ENCODE data around the gene GAN.

GAN gene

GRCh38 chr16:81358860-81359259 lies 44.1 kb downstream of the GAN start:
- DNase-seq: no peak

- no peak for DNase-seq
Observed at GRCh38 chr16:81360135-81360534, 45.4 kb downstream of the GAN start.

GRCh38 chr16:81365731-81366130 lies 51.0 kb downstream of the GAN start:
- DNase-seq: no peak

GRCh38 chr16:81366316-81366932 lies 51.7 kb downstream of the GAN start:
- DNase-seq: peak; percentile 17

- DNase-seq: no peak
Observed at GRCh38 chr16:81367821-81368220, 53.1 kb downstream of the GAN start.

GRCh38 chr16:81369888-81370504 lies 55.2 kb downstream of the GAN start:
- DNase-seq: no peak

GRCh38 chr16:81371106-81371505 lies 56.3 kb downstream of the GAN start:
- no peak for DNase-seq

GRCh38 chr16:81374550-81374949 lies 59.8 kb downstream of the GAN start:
- no peak for DNase-seq

- DNase-seq: no peak
Observed at GRCh38 chr16:81376880-81377279, 62.1 kb downstream of the GAN start.

- no peak for DNase-seq
Observed at GRCh38 chr16:81378049-81378448, 63.3 kb downstream of the GAN start.

- no peak for DNase-seq
Observed at GRCh38 chr16:81380932-81381331, 66.2 kb downstream of the GAN start.

GRCh38 chr16:81384006-81384405 lies 69.2 kb downstream of the GAN start:
- DNase-seq: no peak

GRCh38 chr16:81385031-81385756 lies 70.4 kb downstream of the GAN start:
- DNase-seq: no peak

- no peak for DNase-seq
Observed at GRCh38 chr16:81388357-81388756, 73.6 kb downstream of the GAN start.

- no peak for DNase-seq
Observed at GRCh38 chr16:81390840-81391239, 76.1 kb downstream of the GAN start.

- DNase-seq: no peak
Observed at GRCh38 chr16:81392011-81392410, 77.2 kb downstream of the GAN start.

GRCh38 chr16:81394416-81394815 lies 79.7 kb downstream of the GAN start:
- DNase-seq: no peak

GRCh38 chr16:81394966-81395655 lies 80.3 kb downstream of the GAN start:
- no peak for DNase-seq

- no peak for DNase-seq
Observed at GRCh38 chr16:81397058-81397878, 82.5 kb downstream of the GAN start.

GRCh38 chr16:81397879-81398520 lies 83.2 kb downstream of the GAN start:
- DNase-seq: no peak

- DNase-seq: no peak
Observed at GRCh38 chr16:81399909-81400308, 85.1 kb downstream of the GAN start.

All from DMS79 treated with DMSO at 0.1 percent for 48 hours (cell line).